IPS DF 6.9 (cell line): ENCODE measurements around the gene STRBP.

Source experiments
- DNase-seq: peaks from one replicate; pipeline ENCODE4 v3.0.0-alpha.2; 2013; ENCODE audit warnings: low read depth, low spot score
- H3K27ac ChIP-seq: one replicate; pipeline ENCODE4 v1.5.1; 2013; ENCODE audit warnings: low read length, control low read depth
- H3K27me3 ChIP-seq: 2 replicates; pipeline ENCODE4 v1.6.1; 2013; ENCODE audit warnings: mild to moderate bottlenecking, low read length; ENCODE audit not compliant: control insufficient read depth, insufficient read depth
- H3K36me3 ChIP-seq: 2 replicates; pipeline ENCODE4 v1.6.1; 2013; ENCODE audit warnings: low read length; ENCODE audit not compliant: control insufficient read depth, insufficient read depth
- H3K4me1 ChIP-seq: 2 replicates; pipeline ENCODE4 v1.6.1; 2013; ENCODE audit warnings: low read length; ENCODE audit not compliant: control insufficient read depth, insufficient read depth
- H3K4me3 ChIP-seq: 2 replicates; pipeline ENCODE4 v1.5.1; 2013; ENCODE audit warnings: mild to moderate bottlenecking, low read length
- H3K9me3 ChIP-seq: 2 replicates; pipeline ENCODE4 v1.6.1; 2013; ENCODE audit warnings: low read length, inconsistent platforms; ENCODE audit not compliant: control insufficient read depth, insufficient read depth
- WGBS: extraction: QIAGEN DNeasy Blood & Tissue Kit; methylation state at CpG from one replicate; pipeline ENCODE4 v1.1.7; 2013; ENCODE audit warnings: mixed read lengths, missing lambda C conversion rate; ENCODE audit not compliant: insufficient read length, insufficient coverage; 5-methylcytosine and 5-hydroxymethylcytosine counted together

STRBP gene

GRCh38 chr9:123104807-123105206, 163.6 kb downstream of the STRBP start:
- Histone ChIP-seq H3K9me3 (no peaks in the 10 kb centered on the region), H3K36me3 (peaks cover 13% of the 10 kb centered on the region), H3K27me3 (no peaks in the 10 kb centered on the region), H3K4me3 (no peak overlapping the region), H3K4me1 (peaks cover 5% of the 10 kb centered on the region; the same call in 1 of the 2 replicates), H3K27ac (no peak overlapping the region)
- no CpG with 5 or more reads among the region's 7 CpGs for WGBS
- DNase-seq = no peak

GRCh38 chr9:123102375-123103113, 165.8 kb downstream of the STRBP start:
- Histone ChIP-seq H3K36me3 (peaks cover 17% of the 10 kb centered on the region), H3K9me3 (no peaks in the 10 kb centered on the region), H3K4me3 (no peak overlapping the region), H3K27me3 (no peaks in the 10 kb centered on the region), H3K27ac (no peak overlapping the region), H3K4me1 (peaks cover 7% of the 10 kb centered on the region)
- no peak for DNase-seq
- whole genome bisulfite sequencing = no CpG with 5 or more reads among the region's 3 CpGs

GRCh38 chr9:123099548-123099947, 168.8 kb downstream of the STRBP start:
- no peak for DNase-seq
- WGBS = no CpG with 5 or more reads among the region's 3 CpGs
- H3K9me3 ChIP-seq = no peaks in the 10 kb centered on the region
- peaks cover 17% of the 10 kb centered on the region for H3K36me3 ChIP-seq
- no peak overlapping the region for H3K4me3 ChIP-seq
- H3K27me3 ChIP-seq = no peaks in the 10 kb centered on the region
- H3K4me1 ChIP-seq = peaks cover 7% of the 10 kb centered on the region
- no peak overlapping the region for H3K27ac ChIP-seq

DNA sequence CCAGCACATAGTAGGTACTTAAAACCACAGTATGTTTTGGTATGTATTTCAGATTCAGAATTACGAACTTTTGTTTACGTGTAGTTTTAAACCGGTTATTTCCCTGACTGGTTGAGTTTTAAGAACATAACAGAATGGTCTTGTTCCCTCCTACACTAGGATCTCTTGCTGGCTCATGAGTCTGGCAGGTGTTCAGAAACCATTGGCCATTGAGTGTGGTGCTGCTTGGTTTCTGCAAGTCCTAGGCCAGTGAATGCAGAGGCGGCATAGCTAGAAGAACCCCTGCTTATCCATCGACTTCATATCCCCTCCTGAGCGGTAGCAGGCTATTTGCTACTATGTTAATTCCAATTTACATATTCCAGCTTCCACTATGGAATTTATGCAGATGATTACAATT, 169.3 kb downstream of the STRBP start:
- Histone ChIP-seq H3K27ac (no peak overlapping the region), H3K9me3 (no peaks in the 10 kb centered on the region), H3K4me3 (no peak overlapping the region), H3K36me3 (peaks cover 16% of the 10 kb centered on the region), H3K27me3 (no peaks in the 10 kb centered on the region), H3K4me1 (peaks cover 7% of the 10 kb centered on the region)
- DNase-seq = no peak
- WGBS = no CpG with 5 or more reads among the region's 6 CpGs

DNA sequence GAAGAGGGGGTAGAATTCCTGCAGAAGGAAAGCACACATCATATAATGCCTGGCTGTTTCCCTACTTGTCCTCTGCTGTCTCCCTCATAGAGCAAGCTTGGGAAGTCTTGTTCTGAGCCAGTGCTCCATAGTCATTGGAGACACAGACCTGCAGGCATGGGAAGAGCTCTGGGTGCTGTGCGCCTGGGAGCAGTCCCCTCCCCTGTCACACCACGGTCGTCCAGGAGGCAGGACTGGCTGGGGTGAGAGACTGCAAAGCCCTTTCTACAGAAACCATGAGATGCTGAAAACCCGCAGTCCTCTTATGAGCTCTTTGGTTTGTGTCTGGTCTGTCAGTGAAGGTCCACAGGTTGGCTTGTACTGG, 170.3 kb downstream of the STRBP start:
- peaks cover 7% of the 10 kb centered on the region for H3K4me1 ChIP-seq
- H3K4me3 ChIP-seq = no peak overlapping the region
- no CpG with 5 or more reads among the region's 4 CpGs for WGBS
- no peak overlapping the region for H3K27ac ChIP-seq
- H3K27me3 ChIP-seq = no peaks in the 10 kb centered on the region
- DNase-seq = no peak
- H3K36me3 ChIP-seq = peaks cover 16% of the 10 kb centered on the region
- H3K9me3 ChIP-seq = no peaks in the 10 kb centered on the region

- no CpG with 5 or more reads among the region's 3 CpGs for WGBS
- Histone ChIP-seq H3K4me1 (peaks cover 5% of the 10 kb centered on the region), H3K9me3 (no peaks in the 10 kb centered on the region), H3K27me3 (no peaks in the 10 kb centered on the region), H3K4me3 (no peak overlapping the region), H3K36me3 (peaks cover 14% of the 10 kb centered on the region), H3K27ac (no peak overlapping the region)
- no peak for DNase-seq
Measured at GRCh38 chr9:123097430-123098095, 170.8 kb downstream of the STRBP start.

- WGBS = no CpG with 5 or more reads among the region's 3 CpGs
- DNase-seq = no peak
- Histone ChIP-seq H3K27ac (no peak overlapping the region), H3K36me3 (peaks cover 11% of the 10 kb centered on the region), H3K4me3 (no peak overlapping the region), H3K9me3 (no peaks in the 10 kb centered on the region), H3K4me1 (peaks cover 2% of the 10 kb centered on the region; the same call in 1 of the 2 replicates), H3K27me3 (no peaks in the 10 kb centered on the region)
Measured at GRCh38 chr9:123096987-123097386, 171.4 kb downstream of the STRBP start.

DNA sequence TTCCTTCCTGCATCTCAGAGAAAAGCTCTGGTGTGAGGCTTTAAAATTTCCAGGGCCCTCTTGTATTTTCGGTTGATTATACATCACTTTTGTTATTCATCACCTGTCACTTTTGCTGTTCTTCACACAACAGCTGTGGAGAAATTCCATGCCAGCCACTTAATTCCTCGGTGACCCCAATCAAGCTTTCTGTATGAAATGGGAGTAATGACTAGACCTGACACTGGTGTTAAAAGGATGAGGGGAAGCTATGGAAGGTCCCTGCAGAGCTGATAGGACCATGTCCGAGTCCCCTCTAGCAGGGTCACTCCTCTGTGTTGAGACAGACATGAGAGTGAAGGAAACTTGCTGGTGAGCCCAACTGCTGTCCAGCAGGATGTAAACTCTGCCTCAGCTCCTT, 175.2 kb downstream of the STRBP start:
- H3K4me1 ChIP-seq = peaks cover 2% of the 10 kb centered on the region; the same call in 1 of the 2 replicates

GRCh38 chr9:123091459-123091858, 176.9 kb downstream of the STRBP start:
- DNase-seq = no peak
- Histone ChIP-seq H3K27me3 (no peaks in the 10 kb centered on the region), H3K27ac (no peak overlapping the region), H3K4me1 (no peaks in the 10 kb centered on the region), H3K36me3 (peaks cover 4% of the 10 kb centered on the region; the same call in 1 of the 2 replicates), H3K9me3 (no peaks in the 10 kb centered on the region), H3K4me3 (no peak overlapping the region)
- WGBS = no CpG with 5 or more reads among the region's 2 CpGs

More for the DNA sequence above, 175.2 kb downstream of the STRBP start:
- peaks cover 4% of the 10 kb centered on the region; the same call in 1 of the 2 replicates for H3K36me3 ChIP-seq
- no peak overlapping the region for H3K4me3 ChIP-seq
- no CpG with 5 or more reads among the region's 3 CpGs for WGBS
- no peaks in the 10 kb centered on the region for H3K27me3 ChIP-seq
- H3K27ac ChIP-seq = no peak overlapping the region
- DNase-seq = no peak
- H3K9me3 ChIP-seq = no peaks in the 10 kb centered on the region

- Histone ChIP-seq H3K36me3 (peaks cover 4% of the 10 kb centered on the region; the same call in 1 of the 2 replicates), H3K9me3 (no peaks in the 10 kb centered on the region), H3K27me3 (no peaks in the 10 kb centered on the region), H3K27ac (no peak overlapping the region), H3K4me1 (no peaks in the 10 kb centered on the region), H3K4me3 (no peak overlapping the region)
- WGBS = no CpG with 5 or more reads among the region's 2 CpGs
- DNase-seq = no peak
Measured at GRCh38 chr9:123090956-123091355, 177.4 kb downstream of the STRBP start.
